Activated naive CD4-positive, alpha-beta T cell treated with anti-CD3 and anti-CD28 coated beads for 36 hours (primary cell): ENCODE data around the gene CHIC2. TPM values are rescaled to one million over a fixed set of nuclear protein-coding genes. Genes with fewer than 3 reads are reported as not detected.
A peak's percentile ranks its signal among the peaks of the same experiment; 100 is the strongest.

Source experiments
- CTCF ChIA-PET: fragments of 350-600 bp; sonication (Branson Sonifier 250); formaldehyde crosslinking; loops from one replicate; lab custom pipeline; 2021; ENCODE audit warnings: antibody characterized with exemption; lab: Charles Lee
- DNase-seq: peaks from one replicate; pipeline ENCODE4 v3.0.0-alpha.2; 2020
- H3K27ac Mint-ChIP-seq: one replicate; pipeline ENCODE4 v1.8.0; 2021; ENCODE audit warnings: mild to moderate bottlenecking, mixed read lengths
- H3K27me3 Mint-ChIP-seq: one replicate; pipeline ENCODE4 v1.8.0; 2021; ENCODE audit warnings: low read depth, mixed read lengths
- H3K36me3 Mint-ChIP-seq: one replicate; pipeline ENCODE4 v1.8.0; 2021; ENCODE audit warnings: low read depth, mixed read lengths
- H3K4me1 Mint-ChIP-seq: one replicate; pipeline ENCODE4 v1.8.0; 2021; ENCODE audit warnings: low read depth, mixed read lengths
- H3K4me3 Mint-ChIP-seq: one replicate; pipeline ENCODE4 v1.8.0; 2021; ENCODE audit warnings: mild to moderate bottlenecking, moderate library complexity, mixed read lengths
- H3K9me3 Mint-ChIP-seq: one replicate; pipeline ENCODE4 v1.8.0; 2021; ENCODE audit warnings: mixed read lengths
- intact Hi-C: fragments of 100-400 bp; cut with micrococcal nuclease; formaldehyde crosslinking; loops from one replicate; pipeline ENCODE4 v1.15.1; 2023
- total RNA-seq, 2 experiments: library from RNA; stranded (reverse); gene quantifications; one replicate each; pipeline ENCODE4 v1.2.3, GENCODE V29; 2021

Gene CHIC2
- total RNA-seq, 2 experiments from 2014 or later: 7.2 to 7.6 TPM

GRCh38 chr4:54066088-54066415 is 1.6 kb upstream of the CHIC2 start:
- Mint-ChIP-seq H3K36me3 (no peaks in the 10 kb centered on the region), H3K27me3 (peaks cover 2% of the 10 kb centered on the region), H3K27ac (no peak overlapping the region), H3K9me3 (no peaks in the 10 kb centered on the region), H3K4me1 (peaks cover 30% of the 10 kb centered on the region), H3K4me3 (peak overlapping the region; percentile 5)
- intact Hi-C loops: no loop called here
- CTCF ChIA-PET: interaction anchor here (0.9 to 1.6 kb wide), 4 partner anchors 9 to 136 kb away, joined by 3 to 4 read pairs (median 4); no protein-coding TSS in a partner anchor
- no peak for DNase-seq

- peak overlapping the region; percentile 75 for H3K27ac Mint-ChIP-seq
- H3K4me3 Mint-ChIP-seq: peak overlapping the region; percentile 66
- peaks cover 2% of the 10 kb centered on the region for H3K27me3 Mint-ChIP-seq
- CTCF ChIA-PET: interaction anchor here (0.9 to 1.6 kb wide), 3 partner anchors 8 to 135 kb away, joined by 3 to 4 read pairs (median 3); no protein-coding TSS in a partner anchor
- H3K36me3 Mint-ChIP-seq: no peaks in the 10 kb centered on the region
- H3K4me1 Mint-ChIP-seq: peaks cover 34% of the 10 kb centered on the region
- no peaks in the 10 kb centered on the region for H3K9me3 Mint-ChIP-seq
- no peak for DNase-seq
- intact Hi-C loops: loop anchor here (2.0 kb wide), 2 partner anchors 43 to 933 kb away; no protein-coding TSS in a partner anchor
Measured at GRCh38 chr4:54065282-54066087, 1.1 kb upstream of the CHIC2 start.

GRCh38 chr4:54063737-54064316 is 578 bp downstream of the CHIC2 start:
- DNase-seq: peak; percentile 30
- H3K9me3 Mint-ChIP-seq: no peaks in the 10 kb centered on the region
- peaks cover 44% of the 10 kb centered on the region for H3K4me1 Mint-ChIP-seq
- peak overlapping the region; percentile 84 for H3K4me3 Mint-ChIP-seq
- no peaks in the 10 kb centered on the region for H3K27me3 Mint-ChIP-seq
- peak overlapping the region; percentile 94 for H3K27ac Mint-ChIP-seq
- CTCF ChIA-PET: interaction anchor here (1.0 kb wide), 1 partner anchor 9 kb away, joined by 3 read pairs; no protein-coding TSS in a partner anchor
- intact Hi-C loops: loop anchor here (1.0 to 5.0 kb wide), 13 partner anchors 8 to 1342 kb away; partner anchors contain the start of gene SCFD2
- no peaks in the 10 kb centered on the region for H3K36me3 Mint-ChIP-seq

GRCh38 chr4:54063229-54063628 is 1.2 kb downstream of the CHIC2 start:
- peak overlapping the region; percentile 84 for H3K4me3 Mint-ChIP-seq
- DNase-seq: peak; percentile 40
- CTCF ChIA-PET: interaction anchor here (1.0 to 1.4 kb wide), 3 partner anchors 9 to 170 kb away, joined by 3 read pairs; no protein-coding TSS in a partner anchor
- peaks cover 47% of the 10 kb centered on the region for H3K4me1 Mint-ChIP-seq
- no peaks in the 10 kb centered on the region for H3K27me3 Mint-ChIP-seq
- peak overlapping the region; percentile 94 for H3K27ac Mint-ChIP-seq
- H3K36me3 Mint-ChIP-seq: no peaks in the 10 kb centered on the region
- H3K9me3 Mint-ChIP-seq: no peaks in the 10 kb centered on the region
- intact Hi-C loops: loop anchor here (1.0 to 5.0 kb wide), 8 partner anchors 13 to 1341 kb away; no protein-coding TSS in a partner anchor

- CTCF ChIA-PET: interaction anchor here (1.1 to 1.4 kb wide), 5 partner anchors 21 to 172 kb away, joined by 3 to 4 read pairs (median 3); no protein-coding TSS in a partner anchor
- H3K36me3 Mint-ChIP-seq: no peaks in the 10 kb centered on the region
- H3K27ac Mint-ChIP-seq: peak overlapping the region; percentile 24
- intact Hi-C loops: loop anchor here (2.0 to 5.0 kb wide), 6 partner anchors 132 to 1340 kb away; no protein-coding TSS in a partner anchor
- H3K27me3 Mint-ChIP-seq: no peaks in the 10 kb centered on the region
- no peak for DNase-seq
- no peaks in the 10 kb centered on the region for H3K9me3 Mint-ChIP-seq
- H3K4me1 Mint-ChIP-seq: peaks cover 55% of the 10 kb centered on the region
- peak overlapping the region; percentile 84 for H3K4me3 Mint-ChIP-seq
Measured at GRCh38 chr4:54062392-54062791, 2.0 kb downstream of the CHIC2 start.

GRCh38 chr4:54061873-54062272 is 2.5 kb downstream of the CHIC2 start:
- peaks cover 61% of the 10 kb centered on the region for H3K4me1 Mint-ChIP-seq
- intact Hi-C loops: loop anchor here (2.0 to 5.0 kb wide), 6 partner anchors 131 to 1340 kb away; no protein-coding TSS in a partner anchor
- H3K27me3 Mint-ChIP-seq: no peaks in the 10 kb centered on the region
- H3K4me3 Mint-ChIP-seq: peak overlapping the region; percentile 40
- H3K27ac Mint-ChIP-seq: no peak overlapping the region
- no peaks in the 10 kb centered on the region for H3K36me3 Mint-ChIP-seq
- no peak for DNase-seq
- no peaks in the 10 kb centered on the region for H3K9me3 Mint-ChIP-seq
- CTCF ChIA-PET: interaction anchor here (1.1 to 1.4 kb wide), 4 partner anchors 21 to 172 kb away, joined by 3 to 4 read pairs (median 3); no protein-coding TSS in a partner anchor

GRCh38 chr4:54061067-54061466 is 3.3 kb downstream of the CHIC2 start:
- no peak overlapping the region for H3K4me3 Mint-ChIP-seq
- no peaks in the 10 kb centered on the region for H3K9me3 Mint-ChIP-seq
- H3K27ac Mint-ChIP-seq: no peak overlapping the region

GRCh38 chr4:54060116-54060515 is 4.3 kb downstream of the CHIC2 start:
- intact Hi-C loops: loop anchor here (5.0 kb wide), 4 partner anchors 157 to 1338 kb away; no protein-coding TSS in a partner anchor
- Mint-ChIP-seq H3K4me1 (peaks cover 65% of the 10 kb centered on the region), H3K36me3 (peaks cover 3% of the 10 kb centered on the region), H3K27ac (no peak overlapping the region), H3K4me3 (peak overlapping the region; percentile 3), H3K27me3 (no peaks in the 10 kb centered on the region), H3K9me3 (no peaks in the 10 kb centered on the region)
- DNase-seq: no peak
- CTCF ChIA-PET: interaction anchor here (0.6 to 0.7 kb wide), 2 partner anchors 21 to 38 kb away, joined by 3 to 5 read pairs; no protein-coding TSS in a partner anchor

More at GRCh38 chr4:54061067-54061466, 3.3 kb downstream of the CHIC2 start:
- Mint-ChIP-seq H3K27me3 (no peaks in the 10 kb centered on the region), H3K4me1 (peaks cover 67% of the 10 kb centered on the region), H3K36me3 (no peaks in the 10 kb centered on the region)
- intact Hi-C loops: loop anchor here (5.0 kb wide), 4 partner anchors 156 to 1339 kb away; no protein-coding TSS in a partner anchor
- no peak for DNase-seq
- CTCF ChIA-PET: no interaction called here

GRCh38 chr4:54058171-54058570 is 6.2 kb downstream of the CHIC2 start:
- H3K4me1 Mint-ChIP-seq: peaks cover 70% of the 10 kb centered on the region
- CTCF ChIA-PET: interaction anchor here (0.7 to 1.1 kb wide), 2 partner anchors 63 to 164 kb away, joined by 3 to 5 read pairs; no protein-coding TSS in a partner anchor

GRCh38 chr4:54056360-54056759 is 8.0 kb downstream of the CHIC2 start:
- DNase-seq: no peak
- Mint-ChIP-seq H3K27ac (no peak overlapping the region), H3K4me1 (peaks cover 59% of the 10 kb centered on the region), H3K36me3 (peaks cover 3% of the 10 kb centered on the region), H3K4me3 (no peak overlapping the region), H3K27me3 (no peaks in the 10 kb centered on the region), H3K9me3 (no peaks in the 10 kb centered on the region)
- CTCF ChIA-PET: interaction anchor here (1.2 to 1.8 kb wide), 4 partner anchors 10 to 177 kb away, joined by 3 to 5 read pairs (median 4); no protein-coding TSS in a partner anchor
- intact Hi-C loops: loop anchor here (1.0 kb wide), 1 partner anchor 8 kb away; the partner anchor contains the start of gene CHIC2

More at GRCh38 chr4:54058171-54058570, 6.2 kb downstream of the CHIC2 start:
- Mint-ChIP-seq H3K9me3 (no peaks in the 10 kb centered on the region), H3K36me3 (peaks cover 3% of the 10 kb centered on the region), H3K27ac (peak overlapping the region; percentile 55), H3K4me3 (peak overlapping the region; percentile 49), H3K27me3 (no peaks in the 10 kb centered on the region)
- DNase-seq: no peak
- intact Hi-C loops: no loop called here

GRCh38 chr4:54055494-54055893 is 8.9 kb downstream of the CHIC2 start:
- Mint-ChIP-seq H3K27me3 (no peaks in the 10 kb centered on the region), H3K36me3 (peaks cover 3% of the 10 kb centered on the region), H3K27ac (no peak overlapping the region), H3K9me3 (no peaks in the 10 kb centered on the region), H3K4me3 (no peak overlapping the region), H3K4me1 (peaks cover 58% of the 10 kb centered on the region)
- CTCF ChIA-PET: interaction anchor here (1.3 to 1.5 kb wide), 2 partner anchors 17 to 20 kb away, joined by 3 to 4 read pairs; no protein-coding TSS in a partner anchor
- intact Hi-C loops: no loop called here
- no peak for DNase-seq
